GM12892 (cell line): ENCODE measurements around the gene CCNB2.

Experiments used
- POLR2A ChIP-seq: IDR thresholded peaks from 2 replicates; pipeline ENCODE4 v1.6.1; 2011; ENCODE audit warnings: low read depth, low read length, control low read depth
- POLR2AphosphoS5 ChIP-seq: IDR thresholded peaks from 2 replicates; pipeline ENCODE4 v1.6.1; 2011; ENCODE audit warnings: low read depth, low read length, control low read depth

DNA sequence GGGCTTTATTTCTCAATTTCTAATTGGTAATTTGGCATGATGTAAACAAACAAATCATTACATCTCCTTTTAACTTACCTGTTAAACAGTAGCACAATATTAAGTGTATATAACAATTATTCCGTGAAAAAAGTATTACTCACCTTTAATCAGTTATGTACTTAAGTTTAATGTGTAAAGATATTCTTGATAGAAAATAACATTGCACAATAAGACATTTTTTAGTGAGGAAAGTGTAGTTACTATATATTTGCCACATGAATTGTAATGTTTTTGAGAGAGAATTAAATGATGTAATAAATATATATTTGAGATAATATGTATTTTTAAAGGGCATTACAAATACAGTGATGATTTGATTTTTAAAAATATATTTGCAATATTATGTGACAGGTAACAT is 10.9 kb upstream of the CCNB2 start:
- no peak for TF ChIP-seq POLR2AphosphoS5
- no peak for TF ChIP-seq POLR2A
